Liver (tissue), 3 donors: ENCODE results near the gene ZBTB6.

ENCODE experiments used
- CTCF ChIP-seq: fragments of 150-350 bp; IDR thresholded peaks from 2 replicates; pipeline ENCODE4 v1.5.1; 2017; ENCODE audit warnings: improper control_type of control experiment, low read depth, low read length; ENCODE audit not compliant: missing input control
- SP1 ChIP-seq: IDR thresholded peaks from 2 replicates; pipeline ENCODE4 v1.6.1; 2018; ENCODE audit warnings: antibody characterized with exemption, mild to moderate bottlenecking
- YY1 ChIP-seq: IDR thresholded peaks from 2 replicates; pipeline ENCODE4 v1.6.1; 2016; ENCODE audit warnings: antibody characterized with exemption, mild to moderate bottlenecking
- donor health status: healthy.
- donor health status: healthy.

- TF ChIP-seq CTCF (no peak), SP1 (peak; percentile 64), YY1 (peak; percentile 48)
These were observed 27.8 kb upstream of the ZBTB6 start, which contains the start of gene RABGAP1 for GRCh38 chr9:122940749-122941581.
